Measurements from ENCODE around the gene CTNND2.

DNA sequence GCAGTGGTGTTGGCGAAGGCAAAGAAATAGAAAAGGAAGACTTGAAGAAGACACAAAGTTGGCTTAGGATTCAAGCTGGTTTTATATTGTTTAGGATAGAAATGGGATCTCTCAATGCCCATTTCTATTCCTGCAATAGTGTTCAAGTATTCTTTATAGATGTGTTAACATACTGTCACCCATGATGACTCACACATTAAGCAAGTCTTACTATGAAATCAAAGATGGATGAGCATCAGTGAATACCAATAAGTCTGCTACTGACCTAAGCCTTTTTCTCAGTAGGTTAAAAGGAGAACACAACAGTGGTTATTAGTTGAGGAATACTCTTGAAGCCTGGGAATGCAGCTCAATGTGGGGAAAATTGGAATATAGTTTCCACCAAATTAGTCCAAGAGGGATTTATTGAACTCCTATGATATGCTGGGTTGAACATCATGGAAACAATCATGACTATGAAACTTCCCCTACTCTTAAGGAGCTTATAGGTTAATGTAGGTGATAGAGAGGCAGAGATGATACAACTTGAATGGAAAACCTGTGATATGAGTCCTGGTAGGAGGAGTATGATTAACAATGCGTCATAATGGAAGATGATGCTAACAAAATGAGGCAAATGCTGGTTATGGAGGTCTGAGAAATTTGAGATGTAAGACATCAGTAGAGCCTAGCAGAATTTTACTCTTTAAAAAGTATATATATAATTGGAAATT lies 726.1 kb downstream of the CTNND2 start:
- TF ChIP-seq ZNF274 (IDR thresholded peaks at IDR 0.05; ENCODE audit: low read depth, low read length) (no peak), SUZ12 (IDR thresholded peaks at IDR 0.05; ENCODE audit: extremely low read depth, insufficient read depth, insufficient read length) (no peak)
